ENCODE measurements around the gene CBY1. TPM values are rescaled to one million over a fixed set of nuclear protein-coding genes. Genes with fewer than 3 reads are reported as not detected.
A peak's percentile ranks its signal among the peaks of the same experiment; 100 is the strongest.

CBY1 gene
- total RNA-seq, 2 experiments from 2014 or later: 3.5 to 12.8 TPM

GRCh38 chr22:38706901-38707195 lies 50.4 kb downstream of the CBY1 start:
- peaks cover 64% of the 10 kb centered on the region for H3K4me1 ChIP-seq (ENCODE audit: insufficient read depth, low read length, poor library complexity, severe bottlenecking)
- H3K9me3 ChIP-seq (ENCODE audit: low read length): no peaks in the 10 kb centered on the region
- peaks cover 58% of the 10 kb centered on the region for H3K79me2 ChIP-seq (ENCODE audit: insufficient read depth, low read depth, low read length)
- peaks cover 35% of the 10 kb centered on the region for H4K20me1 ChIP-seq (ENCODE audit: insufficient read depth, low read length)
- POLR2A ChIA-PET: no interaction called here
- TF ChIP-seq, protein P1, sequence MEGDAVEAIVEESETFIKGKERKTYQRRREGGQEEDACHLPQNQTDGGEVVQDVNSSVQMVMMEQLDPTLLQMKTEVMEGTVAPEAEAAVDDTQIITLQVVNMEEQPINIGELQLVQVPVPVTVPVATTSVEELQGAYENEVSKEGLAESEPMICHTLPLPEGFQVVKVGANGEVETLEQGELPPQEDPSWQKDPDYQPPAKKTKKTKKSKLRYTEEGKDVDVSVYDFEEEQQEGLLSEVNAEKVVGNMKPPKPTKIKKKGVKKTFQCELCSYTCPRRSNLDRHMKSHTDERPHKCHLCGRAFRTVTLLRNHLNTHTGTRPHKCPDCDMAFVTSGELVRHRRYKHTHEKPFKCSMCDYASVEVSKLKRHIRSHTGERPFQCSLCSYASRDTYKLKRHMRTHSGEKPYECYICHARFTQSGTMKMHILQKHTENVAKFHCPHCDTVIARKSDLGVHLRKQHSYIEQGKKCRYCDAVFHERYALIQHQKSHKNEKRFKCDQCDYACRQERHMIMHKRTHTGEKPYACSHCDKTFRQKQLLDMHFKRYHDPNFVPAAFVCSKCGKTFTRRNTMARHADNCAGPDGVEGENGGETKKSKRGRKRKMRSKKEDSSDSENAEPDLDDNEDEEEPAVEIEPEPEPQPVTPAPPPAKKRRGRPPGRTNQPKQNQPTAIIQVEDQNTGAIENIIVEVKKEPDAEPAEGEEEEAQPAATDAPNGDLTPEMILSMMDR (conservative IDR thresholded peaks at IDR 0.05; ENCODE audit: low read length): no peak
- TF ChIP-seq EZH2phosphoT487 (IDR thresholded peaks at IDR 0.05; ENCODE audit: borderline replicate concordance, low read depth, low read length): no peak
- no peak overlapping the region for H3K27ac ChIP-seq (ENCODE audit: low read depth, low read length, poor library complexity, severe bottlenecking)
- BruUV-seq (replicated peaks): no TSS peak
- no peaks in the 10 kb centered on the region for H3K9me2 ChIP-seq (ENCODE audit: insufficient read depth, low read length)
- peaks cover 20% of the 10 kb centered on the region for H3K36me3 ChIP-seq (ENCODE audit: insufficient read depth, low read length)
- peak overlapping the region; percentile 81 for H3K4me2 ChIP-seq (ENCODE audit: low read length)
- CTCF ChIA-PET (ENCODE audit: unreplicated experiment): no interaction called here
- H3K4me3 ChIP-seq (ENCODE audit: low read depth, low read length, poor library complexity, severe bottlenecking): peak overlapping the region; percentile 97
- intact Hi-C loops (cut with micrococcal nuclease; ENCODE audit: unreplicated experiment): loop anchor here (10.0 kb wide), 1 partner anchor 652 kb away; the partner anchor contains the start of gene PICK1
- no peak for DNase-seq (ENCODE audit: low spot score)
- H2AFZ ChIP-seq (ENCODE audit: low read length): no peak overlapping the region

GRCh38 chr22:38707346-38707745 lies 50.9 kb downstream of the CBY1 start:
- H3K4me3 ChIP-seq (ENCODE audit: low read depth, low read length, poor library complexity, severe bottlenecking): peak overlapping the region; percentile 97
- peaks cover 59% of the 10 kb centered on the region for H3K4me1 ChIP-seq (ENCODE audit: insufficient read depth, low read length, poor library complexity, severe bottlenecking)
- intact Hi-C loops (cut with micrococcal nuclease; ENCODE audit: unreplicated experiment): loop anchor here (10.0 kb wide), 1 partner anchor 653 kb away; the partner anchor contains the start of gene PICK1
- POLR2A ChIA-PET: interaction anchor here (0.6 kb wide), 2 partner anchors 8 to 816 kb away, joined by 3 to 5 read pairs; no protein-coding TSS in a partner anchor
- no peak for TF ChIP-seq EZH2phosphoT487 (IDR thresholded peaks at IDR 0.05; ENCODE audit: borderline replicate concordance, low read depth, low read length)
- TF ChIP-seq, protein P1 (conservative IDR thresholded peaks at IDR 0.05; ENCODE audit: low read length): no peak
- H3K9me3 ChIP-seq (ENCODE audit: low read length): no peaks in the 10 kb centered on the region
- peaks cover 38% of the 10 kb centered on the region for H4K20me1 ChIP-seq (ENCODE audit: insufficient read depth, low read length)
- CTCF ChIA-PET (ENCODE audit: unreplicated experiment): no interaction called here
- peaks cover 23% of the 10 kb centered on the region for H3K36me3 ChIP-seq (ENCODE audit: insufficient read depth, low read length)
- peaks cover 63% of the 10 kb centered on the region for H3K79me2 ChIP-seq (ENCODE audit: insufficient read depth, low read depth, low read length)
- no peak for DNase-seq (ENCODE audit: low spot score)
- no peak overlapping the region for H3K27ac ChIP-seq (ENCODE audit: low read depth, low read length, poor library complexity, severe bottlenecking)
- H2AFZ ChIP-seq (ENCODE audit: low read length): no peak overlapping the region
- H3K9me2 ChIP-seq (ENCODE audit: insufficient read depth, low read length): no peaks in the 10 kb centered on the region
- TSS peak; percentile 64 for BruUV-seq (replicated peaks)
- H3K4me2 ChIP-seq (ENCODE audit: low read length): peak overlapping the region; percentile 81

GRCh38 chr22:38707984-38708383 lies 51.5 kb downstream of the CBY1 start:
- H3K4me3 ChIP-seq (ENCODE audit: low read depth, low read length, poor library complexity, severe bottlenecking): peak overlapping the region; percentile 97
- ChIA-PET POLR2A (interaction anchor here (0.6 to 0.7 kb wide), 3 partner anchors 9 to 816 kb away, joined by 3 to 5 read pairs (median 4); no protein-coding TSS in a partner anchor), CTCF (ENCODE audit: unreplicated experiment) (no interaction called here)
- H2AFZ ChIP-seq (ENCODE audit: low read length): no peak overlapping the region
- no TSS peak for BruUV-seq (replicated peaks)
- no peaks in the 10 kb centered on the region for H3K9me2 ChIP-seq (ENCODE audit: insufficient read depth, low read length)
- H3K4me2 ChIP-seq (ENCODE audit: low read length): peak overlapping the region; percentile 81
- peaks cover 39% of the 10 kb centered on the region for H4K20me1 ChIP-seq (ENCODE audit: insufficient read depth, low read length)
- H3K36me3 ChIP-seq (ENCODE audit: insufficient read depth, low read length): peaks cover 28% of the 10 kb centered on the region
- peaks cover 69% of the 10 kb centered on the region for H3K79me2 ChIP-seq (ENCODE audit: insufficient read depth, low read depth, low read length)
- H3K27ac ChIP-seq (ENCODE audit: low read depth, low read length, poor library complexity, severe bottlenecking): no peak overlapping the region
- TF ChIP-seq EZH2phosphoT487 (IDR thresholded peaks at IDR 0.05; ENCODE audit: borderline replicate concordance, low read depth, low read length): no peak
- TF ChIP-seq, protein P1 (conservative IDR thresholded peaks at IDR 0.05; ENCODE audit: low read length): no peak
- intact Hi-C loops (cut with micrococcal nuclease; ENCODE audit: unreplicated experiment): loop anchor here (10.0 kb wide), 1 partner anchor 653 kb away; the partner anchor contains the start of gene PICK1
- DNase-seq (ENCODE audit: low spot score): no peak
- H3K9me3 ChIP-seq (ENCODE audit: low read length): no peaks in the 10 kb centered on the region
- H3K4me1 ChIP-seq (ENCODE audit: insufficient read depth, low read length, poor library complexity, severe bottlenecking): peaks cover 54% of the 10 kb centered on the region
